Ishikawa (cell line): Measurements from ENCODE around the gene SP3.

ENCODE experiments used
- CEBPB ChIP-seq: IDR thresholded peaks from 2 replicates; pipeline ENCODE4 v1.6.1; 2012
- CREB1 ChIP-seq: IDR thresholded peaks from 2 replicates; pipeline ENCODE4 v1.6.1; 2012; ENCODE audit warnings: low read depth
- EGR1 ChIP-seq: IDR thresholded peaks from 2 replicates; pipeline ENCODE4 v1.6.1; 2012
- EP300 ChIP-seq: IDR thresholded peaks from 2 replicates; pipeline ENCODE4 v1.6.1; 2012; ENCODE audit warnings: borderline replicate concordance
- FOXM1 ChIP-seq: IDR thresholded peaks from 2 replicates; pipeline ENCODE4 v1.6.1; 2012; ENCODE audit warnings: low read depth, borderline replicate concordance
- MAX ChIP-seq: IDR thresholded peaks from 2 replicates; pipeline ENCODE4 v1.6.1; 2012
- NFIC ChIP-seq: IDR thresholded peaks from 2 replicates; pipeline ENCODE4 v1.6.1; 2012
- RAD21 ChIP-seq: IDR thresholded peaks from 2 replicates; pipeline ENCODE4 v1.6.1; 2012; ENCODE audit warnings: low read depth
- REST ChIP-seq: IDR thresholded peaks from 2 replicates; pipeline ENCODE4 v1.6.1; 2012; ENCODE audit warnings: low read depth, mild to moderate bottlenecking
- TAF1 ChIP-seq: IDR thresholded peaks from 2 replicates; pipeline ENCODE4 v1.6.1; 2012; ENCODE audit warnings: low read depth, mild to moderate bottlenecking
- TCF12 ChIP-seq: IDR thresholded peaks from 2 replicates; pipeline ENCODE4 v1.6.1; 2012; ENCODE audit warnings: low read depth
- TEAD4 ChIP-seq: IDR thresholded peaks from 2 replicates; pipeline ENCODE4 v1.6.1; 2012
- USF1 ChIP-seq: IDR thresholded peaks from 2 replicates; pipeline ENCODE4 v1.6.1; 2012
- YY1 ChIP-seq: IDR thresholded peaks from 2 replicates; pipeline ENCODE4 v1.6.1; 2012; ENCODE audit warnings: low read depth
- ZBTB7A ChIP-seq: IDR thresholded peaks from 2 replicates; pipeline ENCODE4 v1.6.1; 2012; ENCODE audit warnings: low read depth

Gene SP3

GRCh38 chr2:173955867-173956266 lies 9.3 kb downstream of the SP3 start:
- no peak for TF ChIP-seq CREB1
- no peak for TF ChIP-seq EGR1
- TF ChIP-seq YY1, result no peak
- TF ChIP-seq MAX, result no peak
- no peak for TF ChIP-seq EP300
- TF ChIP-seq REST, result no peak
- TF ChIP-seq TAF1, result no peak
- TF ChIP-seq TEAD4, result no peak
- TF ChIP-seq NFIC, result no peak
- TF ChIP-seq RAD21, result no peak
- TF ChIP-seq CEBPB, result no peak
- TF ChIP-seq FOXM1, result no peak
- TF ChIP-seq TCF12, result no peak

GRCh38 chr2:173955004-173955403 lies 10.2 kb downstream of the SP3 start:
- TF ChIP-seq RAD21, result no peak
- no peak for TF ChIP-seq TAF1
- TF ChIP-seq MAX, result no peak
- TF ChIP-seq EP300, result no peak
- TF ChIP-seq USF1, result no peak
- no peak for TF ChIP-seq YY1
- TF ChIP-seq ZBTB7A, result no peak
- TF ChIP-seq REST, result no peak
- no peak for TF ChIP-seq NFIC
- TF ChIP-seq EGR1, result no peak
- TF ChIP-seq TCF12, result no peak
- TF ChIP-seq CREB1, result no peak
- no peak for TF ChIP-seq CEBPB

- no peak for TF ChIP-seq YY1
- TF ChIP-seq RAD21, result no peak
- TF ChIP-seq TAF1, result no peak
- no peak for TF ChIP-seq TCF12
- TF ChIP-seq REST, result no peak
- no peak for TF ChIP-seq EP300
- TF ChIP-seq NFIC, result no peak
- TF ChIP-seq ZBTB7A, result no peak
- no peak for TF ChIP-seq FOXM1
- no peak for TF ChIP-seq EGR1
- TF ChIP-seq TEAD4, result no peak
- TF ChIP-seq CEBPB, result no peak
- no peak for TF ChIP-seq CREB1
- no peak for TF ChIP-seq MAX
- no peak for TF ChIP-seq USF1
These were observed 12.1 kb downstream of the SP3 start for GRCh38 chr2:173953047-173953424.

- TF ChIP-seq TEAD4 (no peak), TCF12 (no peak), EGR1 (no peak), ZBTB7A (no peak), CREB1 (no peak)
These were observed 12.7 kb downstream of the SP3 start for GRCh38 chr2:173952267-173953046.
